Fibroblast of skin of left quadriceps (primary cell): Measurements from ENCODE around the gene UGT1A10.

Source experiments
- DNase-seq, 2 experiments: peaks; one replicate each; pipeline ENCODE4 v3.0.0-alpha.2; 2013; ENCODE audit warnings: low read depth in 2 of 2

The UGT1A10 gene

DNA sequence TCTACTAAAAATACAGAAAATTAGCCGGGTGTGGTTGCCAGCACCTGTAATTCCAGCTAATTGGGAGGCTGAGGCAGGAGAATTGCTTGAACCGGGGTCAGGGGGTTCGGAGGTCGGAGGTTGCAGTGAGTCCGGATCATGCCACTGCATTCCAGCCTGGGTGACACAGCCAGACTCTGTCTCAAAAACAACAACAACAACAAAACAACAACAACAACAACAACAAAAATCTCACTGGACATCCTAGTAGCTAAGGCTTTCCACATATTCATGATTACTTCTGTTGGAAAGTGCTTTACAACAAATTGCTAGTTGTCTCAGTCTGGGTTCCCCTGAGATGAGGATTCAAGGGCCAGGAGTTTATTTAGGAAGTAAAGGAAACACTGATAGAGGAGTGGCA lies 137.6 kb downstream of the UGT1A10 start:
- DNase-seq, result no peak

DNA sequence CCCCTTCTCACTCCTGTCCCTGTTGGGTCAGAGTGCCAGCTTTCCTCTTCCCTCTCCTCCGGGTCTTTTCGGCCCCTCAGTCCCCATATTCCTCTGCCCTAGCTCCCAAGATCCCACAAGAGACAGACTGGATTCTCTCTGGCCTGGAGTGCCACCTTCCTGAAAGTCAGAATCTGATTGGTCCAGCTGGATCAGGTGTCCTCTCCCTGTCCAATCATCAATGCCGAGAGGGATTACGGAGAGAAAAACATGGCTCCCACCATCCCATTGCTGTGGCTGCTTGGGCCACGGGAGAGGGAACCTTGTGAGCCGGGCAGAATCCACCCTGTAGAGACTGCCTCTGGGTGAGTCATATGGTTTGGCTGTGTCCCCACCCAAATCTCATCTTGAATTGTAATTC lies 139.2 kb downstream of the UGT1A10 start:
- DNase-seq, result no peak

GRCh38 chr2:233778030-233778429 lies 141.8 kb downstream of the UGT1A10 start, which contains the start of gene MROH2A:
MROH2A (plus strand) TSS chr2:233778330; CDS start chr2:233779359, 1,029 bp downstream.
- DNase-seq, result no peak

DNA sequence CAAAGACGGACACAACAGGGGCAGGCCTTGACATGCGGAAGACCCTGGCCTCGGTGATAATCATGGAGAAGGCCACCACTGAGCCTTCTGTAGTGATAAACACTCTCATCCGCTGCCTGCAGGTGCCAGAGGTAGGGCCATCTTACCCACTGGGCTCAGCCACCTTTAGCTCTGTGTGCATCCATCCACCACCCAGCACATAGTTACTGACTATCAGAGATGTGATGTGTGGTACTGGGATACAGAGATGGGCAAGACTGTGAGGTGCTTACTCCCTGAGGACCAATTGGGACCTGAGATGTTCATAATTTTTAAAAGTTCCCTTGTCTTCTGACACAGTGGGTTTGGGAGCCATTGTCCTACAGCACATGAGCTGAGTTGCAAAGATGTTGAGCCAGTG lies 143.5 kb downstream of the UGT1A10 start:
- no peak for DNase-seq

DNA sequence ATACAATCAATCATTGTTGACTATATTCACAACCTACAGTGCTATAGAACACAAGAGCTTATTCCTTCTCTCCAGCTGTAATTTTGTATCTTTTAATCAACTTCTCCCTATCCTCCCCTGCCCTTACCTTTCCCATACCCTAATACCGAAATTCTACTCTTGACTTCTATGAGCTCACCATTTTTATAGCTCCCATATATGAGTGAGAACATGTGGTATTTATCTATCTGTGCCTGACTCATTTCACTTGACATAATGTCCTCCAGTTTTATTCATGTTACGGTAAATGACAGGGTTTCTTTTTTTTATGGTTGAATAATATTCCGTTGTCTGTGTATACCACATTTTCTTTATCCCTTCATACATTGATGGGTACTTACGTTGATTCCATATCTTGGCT lies 144.5 kb downstream of the UGT1A10 start:
- DNase-seq, result no peak

- no peak for DNase-seq
Measured at GRCh38 chr2:233789554-233789953, 153.3 kb downstream of the UGT1A10 start.

GRCh38 chr2:233791151-233791882 lies 155.1 kb downstream of the UGT1A10 start:
- no peak for DNase-seq

DNA sequence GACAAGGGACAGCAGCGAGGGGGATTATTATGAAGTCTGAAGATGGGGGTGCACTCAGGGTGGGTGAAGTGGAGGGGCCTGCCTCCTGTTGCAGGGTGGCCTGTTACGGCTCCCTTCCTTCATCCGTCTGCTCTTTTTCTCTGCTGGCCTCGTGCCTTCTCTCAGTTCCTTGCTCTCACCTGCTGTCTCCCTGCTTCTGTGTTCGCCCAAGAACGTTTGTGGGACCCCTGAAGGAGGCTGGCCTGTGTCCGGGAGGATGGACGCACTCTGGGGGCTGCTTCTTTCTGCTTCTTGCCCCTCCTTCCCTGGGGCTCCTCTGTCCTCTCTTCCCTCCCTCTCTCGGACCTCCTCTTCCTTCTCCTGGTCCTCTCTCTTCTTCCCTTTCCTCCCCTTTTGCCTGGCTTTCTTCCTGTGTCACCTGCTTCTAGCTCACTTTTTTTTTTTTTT lies 155.7 kb downstream of the UGT1A10 start:
- DNase-seq, result no peak

GRCh38 chr2:233792720-233793119 lies 156.5 kb downstream of the UGT1A10 start:
- no peak for DNase-seq

DNA sequence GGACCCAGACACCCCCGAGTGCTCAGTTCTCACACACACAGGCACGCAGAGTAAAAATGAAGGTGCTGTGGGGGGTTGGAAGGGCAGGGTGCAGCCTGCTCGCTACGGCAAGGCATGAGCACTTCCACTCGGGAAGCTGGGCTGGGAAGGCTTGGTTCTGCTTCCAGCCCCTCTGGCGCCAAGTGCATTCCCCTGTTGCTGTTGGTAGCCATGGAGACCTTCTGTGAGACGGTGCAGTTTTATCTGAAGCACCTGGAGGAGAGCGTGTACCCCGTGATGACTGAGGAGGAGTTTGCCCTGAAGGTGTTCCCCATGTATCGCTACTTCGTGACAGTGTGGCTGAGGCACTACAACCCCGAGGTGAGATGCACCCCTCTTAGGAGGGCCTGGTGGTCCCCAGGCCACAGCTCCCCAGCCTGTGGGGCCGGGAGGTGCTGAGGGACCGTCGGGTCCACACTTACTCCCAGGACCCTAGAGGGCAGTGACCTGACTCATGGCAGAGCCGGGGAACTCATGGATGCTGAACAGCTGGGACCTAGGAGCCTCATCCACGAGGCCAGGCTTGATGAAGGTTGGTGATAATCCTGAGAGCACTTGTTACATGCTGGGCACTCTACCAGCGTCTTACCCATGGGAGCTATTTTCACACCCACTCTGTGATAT lies 157.3 kb downstream of the UGT1A10 start:
- DNase-seq, result no peak

DNA sequence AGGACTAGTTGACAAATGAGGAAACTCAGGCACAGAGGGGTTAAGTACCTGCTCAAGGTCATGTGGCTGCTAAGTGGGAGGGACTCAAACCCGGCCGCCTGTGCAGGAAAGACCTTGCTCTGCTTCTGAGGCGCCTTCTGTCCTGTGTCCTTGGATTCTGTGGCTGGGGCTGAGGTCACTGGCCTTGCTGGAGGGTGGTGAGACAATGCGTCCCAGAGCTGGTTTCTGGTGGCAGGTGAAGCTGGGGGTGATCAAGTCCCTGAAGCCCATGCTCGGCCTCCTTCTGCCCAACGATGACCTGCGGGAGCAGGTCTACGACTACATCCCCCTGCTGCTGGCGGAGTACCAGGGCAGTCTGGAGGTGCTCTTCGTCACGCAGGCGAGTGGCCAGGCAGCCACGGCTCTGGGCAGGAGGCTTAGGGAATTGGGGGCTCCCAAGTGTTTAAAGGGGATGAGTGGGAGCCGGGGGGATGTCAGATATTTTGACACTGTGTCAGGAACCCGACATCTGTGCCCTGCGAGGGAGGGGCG lies 157.9 kb downstream of the UGT1A10 start:
- DNase-seq, result no peak

DNA sequence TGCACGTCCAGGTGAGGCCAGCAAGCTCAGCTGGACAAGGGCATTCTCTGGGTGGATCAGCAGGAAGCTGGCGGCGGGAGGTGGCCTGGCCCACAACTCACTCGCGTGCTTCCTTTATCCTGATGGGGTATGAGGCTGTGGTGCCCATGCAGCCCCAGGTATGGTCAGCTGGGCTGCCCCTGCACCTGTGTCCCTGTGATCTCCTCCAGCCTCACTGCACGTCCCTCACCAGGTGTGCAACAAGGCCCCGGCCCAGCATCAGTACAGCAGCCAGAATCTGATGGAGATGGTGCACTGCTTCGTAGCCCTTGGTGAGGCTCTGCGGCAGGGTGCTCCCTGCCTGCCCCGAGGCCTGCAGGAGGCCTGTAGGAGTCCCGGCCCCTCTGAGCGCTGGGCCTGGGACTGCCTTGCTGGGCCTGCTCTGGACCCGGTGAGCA lies 159.5 kb downstream of the UGT1A10 start:
- DNase-seq, result no peak

DNA sequence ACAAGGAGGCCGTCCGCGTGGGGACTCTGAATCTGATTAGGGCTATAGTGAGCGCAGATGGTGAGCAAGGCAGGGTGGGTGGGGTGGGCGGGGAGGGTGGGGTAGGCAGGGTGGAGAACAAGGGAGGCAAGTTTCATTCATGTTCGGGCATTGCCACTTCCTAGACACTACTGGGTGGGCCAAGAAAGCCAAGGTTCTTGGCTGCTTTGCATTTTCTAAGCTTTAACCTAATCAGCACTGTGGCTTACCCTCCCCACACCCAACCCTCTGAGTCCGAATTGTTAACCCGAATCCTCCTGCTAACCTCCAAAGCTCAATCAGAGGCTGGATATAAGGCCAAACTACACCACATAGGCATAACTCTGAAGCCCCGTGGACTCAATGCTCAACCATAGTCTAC lies 160.0 kb downstream of the UGT1A10 start:
- DNase-seq, result no peak

DNA sequence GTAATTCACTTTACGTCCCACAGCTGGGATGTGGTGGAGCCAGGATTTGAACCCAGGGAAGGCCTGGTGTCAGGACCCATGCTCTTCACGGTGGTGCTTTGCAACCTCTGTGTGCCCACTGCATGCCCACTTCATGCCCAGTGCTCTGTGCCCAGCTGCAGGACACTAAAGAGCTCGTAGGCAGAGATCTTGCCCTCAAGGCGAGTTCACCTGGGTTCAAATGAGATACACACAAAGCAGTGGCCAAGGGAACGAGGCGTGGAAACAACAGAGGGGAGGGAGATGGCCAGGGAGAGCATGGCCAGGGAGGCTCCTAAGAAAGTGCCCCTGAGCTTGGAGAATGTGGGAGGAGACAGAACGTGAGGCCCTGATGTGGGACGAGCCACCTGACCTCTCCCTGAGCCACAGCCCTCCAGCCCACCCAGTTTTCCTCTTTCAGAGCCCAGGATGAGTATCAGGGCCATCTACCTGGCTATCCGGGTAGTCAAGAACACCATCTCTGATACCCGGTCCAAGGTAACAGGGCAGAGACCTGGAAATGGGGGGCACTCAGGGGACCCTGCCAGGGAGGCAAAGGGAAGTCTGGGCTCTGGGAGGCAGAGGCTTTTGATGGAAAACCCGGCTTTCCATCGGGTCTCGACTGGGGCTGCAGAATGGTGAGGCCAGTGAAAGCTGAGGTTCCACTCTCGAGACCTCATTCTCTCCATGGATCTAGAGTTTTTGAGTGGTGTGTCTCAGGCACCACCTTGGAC lies 162.3 kb downstream of the UGT1A10 start:
- DNase-seq, result no peak

GRCh38 chr2:233799087-233799665 lies 162.9 kb downstream of the UGT1A10 start:
- DNase-seq, result no peak

- DNase-seq, result no peak
Measured at GRCh38 chr2:233799716-233800115, 163.5 kb downstream of the UGT1A10 start.

GRCh38 chr2:233800208-233800607 lies 164.0 kb downstream of the UGT1A10 start:
- no peak for DNase-seq

DNA sequence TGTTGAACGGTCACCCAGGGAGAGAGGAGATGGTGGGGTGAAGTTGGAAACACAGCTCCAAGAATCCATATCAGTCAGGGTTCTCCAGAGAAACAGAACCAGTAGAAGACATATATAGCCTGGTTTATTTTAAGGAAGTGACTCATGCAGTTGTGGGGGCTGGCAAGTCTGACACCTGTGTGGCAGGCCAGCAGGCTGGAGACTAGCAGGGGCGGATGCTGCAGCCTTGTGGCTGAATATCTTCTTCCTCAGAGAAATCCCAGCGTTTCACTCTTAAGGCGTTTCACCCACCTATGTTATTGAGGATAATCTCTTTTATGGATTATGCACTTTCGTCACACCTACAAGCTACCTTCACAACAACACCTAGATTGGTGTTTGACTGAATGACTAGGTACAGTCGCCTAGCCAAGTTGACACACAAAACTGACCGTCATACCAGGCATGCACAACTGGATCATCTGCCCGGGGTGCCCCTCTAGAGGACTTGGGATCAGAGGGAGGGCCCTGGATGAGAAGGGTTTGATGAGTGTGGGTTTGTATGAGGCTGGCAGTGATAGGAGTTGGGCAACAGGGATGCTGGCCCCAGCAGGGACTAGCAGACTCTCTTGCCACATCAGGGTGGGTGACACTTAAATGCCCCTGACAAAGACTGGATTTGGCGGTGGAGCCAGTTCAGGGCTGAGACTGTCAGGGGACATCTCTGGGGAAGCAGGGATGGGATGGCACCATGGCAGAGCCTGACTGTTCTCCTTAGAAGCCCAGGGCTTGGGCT lies 165.3 kb downstream of the UGT1A10 start:
- DNase-seq, result no peak

DNA sequence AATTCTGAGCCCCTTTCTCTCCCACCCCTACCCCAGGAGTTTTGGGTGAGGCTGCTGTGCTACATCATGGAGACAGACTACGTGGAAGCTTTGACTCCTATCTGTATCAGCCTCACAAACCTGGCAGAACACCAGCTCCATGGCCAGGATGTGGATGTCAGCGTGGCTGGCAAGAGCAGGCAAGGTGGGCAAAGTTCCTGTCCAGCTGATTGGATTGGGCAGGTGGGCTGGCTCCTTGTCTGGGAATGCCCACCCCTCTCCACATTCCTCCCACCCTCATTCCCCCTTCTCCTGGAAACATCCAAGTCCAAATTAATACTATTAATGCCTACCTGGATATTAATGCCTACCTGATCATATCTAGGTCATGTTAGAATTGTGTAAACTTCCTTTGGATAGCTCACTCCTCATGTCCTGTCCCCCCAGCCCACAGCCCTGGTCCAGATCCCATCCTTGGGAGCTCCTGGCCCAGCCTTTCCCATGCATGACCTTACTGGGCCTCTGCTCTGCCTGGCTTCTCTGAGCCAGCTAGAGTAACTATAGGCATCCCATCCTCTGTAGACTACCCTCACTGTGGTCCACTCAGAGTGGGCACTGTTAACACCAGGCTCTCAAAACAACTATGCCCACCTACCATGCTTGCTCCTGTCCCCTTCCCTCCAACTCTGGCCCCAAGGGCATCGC lies 166.0 kb downstream of the UGT1A10 start:
- DNase-seq, result no peak

GRCh38 chr2:233803292-233803911 lies 167.2 kb downstream of the UGT1A10 start:
- no peak for DNase-seq
